ENCODE measurements around the gene TBL3.

The TBL3 gene

DNA sequence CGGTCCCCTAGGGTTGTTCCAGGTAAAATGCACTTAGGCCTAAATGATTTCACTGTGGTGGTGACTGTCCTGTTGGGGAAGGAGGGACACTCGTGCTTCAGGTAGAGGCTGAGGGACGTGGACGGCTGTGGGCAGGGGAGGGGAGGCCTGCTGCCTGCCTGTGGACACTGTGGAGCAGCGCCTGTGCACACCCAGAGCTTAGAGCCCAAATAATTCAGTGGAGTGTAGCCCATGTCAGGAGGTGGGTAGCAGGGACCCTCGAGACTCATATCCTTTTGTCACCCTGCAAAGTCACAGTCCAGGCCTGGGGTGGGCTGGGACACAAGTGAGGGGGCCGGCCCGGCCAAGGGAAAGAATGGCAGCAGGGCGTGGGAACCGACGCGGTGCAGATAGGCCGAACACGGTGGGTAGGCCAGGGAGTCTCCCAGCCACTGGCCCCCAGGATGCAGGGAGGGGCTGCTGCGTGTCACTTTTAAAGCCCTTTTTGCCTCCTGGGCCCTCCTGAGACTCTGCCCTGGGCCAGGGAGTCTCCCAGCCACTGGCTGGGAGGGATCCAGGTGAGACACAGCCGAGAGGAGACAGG, 54.1 kb downstream of the TBL3 start:
- no peak for TF ChIP-seq EZH2 (optimal IDR thresholded peaks at IDR 0.05; ENCODE audit: low read depth, low read length)
- no peak for TF ChIP-seq EZH2phosphoT487 (IDR thresholded peaks at IDR 0.05; ENCODE audit: low read length)
- TF ChIP-seq, protein P1, sequence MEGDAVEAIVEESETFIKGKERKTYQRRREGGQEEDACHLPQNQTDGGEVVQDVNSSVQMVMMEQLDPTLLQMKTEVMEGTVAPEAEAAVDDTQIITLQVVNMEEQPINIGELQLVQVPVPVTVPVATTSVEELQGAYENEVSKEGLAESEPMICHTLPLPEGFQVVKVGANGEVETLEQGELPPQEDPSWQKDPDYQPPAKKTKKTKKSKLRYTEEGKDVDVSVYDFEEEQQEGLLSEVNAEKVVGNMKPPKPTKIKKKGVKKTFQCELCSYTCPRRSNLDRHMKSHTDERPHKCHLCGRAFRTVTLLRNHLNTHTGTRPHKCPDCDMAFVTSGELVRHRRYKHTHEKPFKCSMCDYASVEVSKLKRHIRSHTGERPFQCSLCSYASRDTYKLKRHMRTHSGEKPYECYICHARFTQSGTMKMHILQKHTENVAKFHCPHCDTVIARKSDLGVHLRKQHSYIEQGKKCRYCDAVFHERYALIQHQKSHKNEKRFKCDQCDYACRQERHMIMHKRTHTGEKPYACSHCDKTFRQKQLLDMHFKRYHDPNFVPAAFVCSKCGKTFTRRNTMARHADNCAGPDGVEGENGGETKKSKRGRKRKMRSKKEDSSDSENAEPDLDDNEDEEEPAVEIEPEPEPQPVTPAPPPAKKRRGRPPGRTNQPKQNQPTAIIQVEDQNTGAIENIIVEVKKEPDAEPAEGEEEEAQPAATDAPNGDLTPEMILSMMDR (IDR thresholded peaks at IDR 0.05; ENCODE audit: low read length): no peak
- no peaks in the 10 kb centered on the region; the same call in 1 of the 2 replicates for H3F3A ChIP-seq (ENCODE audit: insufficient read depth, low read length)
- no peaks in the 10 kb centered on the region for H3K36me3 ChIP-seq (replicated peaks; ENCODE audit: insufficient read depth, low read length)
- H4K20me1 ChIP-seq (ENCODE audit: insufficient read depth, low read length): no peaks in the 10 kb centered on the region
- no peak overlapping the region for H3K27ac ChIP-seq (ENCODE audit: low read length)
- peak; percentile 5 for DNase-seq
- no peak overlapping the region for H2AFZ ChIP-seq (ENCODE audit: low read length)
- no peak overlapping the region for H3K4me3 ChIP-seq (ENCODE audit: low read length)
- peaks cover 5% of the 10 kb centered on the region; the same call in 1 of the 2 replicates for H3K4me1 ChIP-seq (ENCODE audit: low read length)
- no peak overlapping the region for H3K9ac ChIP-seq (ENCODE audit: low read length)
- no peaks in the 10 kb centered on the region for H3K9me2 ChIP-seq (replicated peaks; ENCODE audit: insufficient read depth, low read length)
- H3K27me3 ChIP-seq (replicated peaks; ENCODE audit: insufficient read depth, low read length): peaks cover 46% of the 10 kb centered on the region
- H3K79me2 ChIP-seq (ENCODE audit: low read length): no peaks in the 10 kb centered on the region
- no peaks in the 10 kb centered on the region for H3K9me3 ChIP-seq (replicated peaks; ENCODE audit: insufficient read depth, low read length)
- H3K4me2 ChIP-seq (ENCODE audit: low read depth, low read length): peak overlapping the region; percentile 57; the same call in 1 of the 2 replicates

DNA sequence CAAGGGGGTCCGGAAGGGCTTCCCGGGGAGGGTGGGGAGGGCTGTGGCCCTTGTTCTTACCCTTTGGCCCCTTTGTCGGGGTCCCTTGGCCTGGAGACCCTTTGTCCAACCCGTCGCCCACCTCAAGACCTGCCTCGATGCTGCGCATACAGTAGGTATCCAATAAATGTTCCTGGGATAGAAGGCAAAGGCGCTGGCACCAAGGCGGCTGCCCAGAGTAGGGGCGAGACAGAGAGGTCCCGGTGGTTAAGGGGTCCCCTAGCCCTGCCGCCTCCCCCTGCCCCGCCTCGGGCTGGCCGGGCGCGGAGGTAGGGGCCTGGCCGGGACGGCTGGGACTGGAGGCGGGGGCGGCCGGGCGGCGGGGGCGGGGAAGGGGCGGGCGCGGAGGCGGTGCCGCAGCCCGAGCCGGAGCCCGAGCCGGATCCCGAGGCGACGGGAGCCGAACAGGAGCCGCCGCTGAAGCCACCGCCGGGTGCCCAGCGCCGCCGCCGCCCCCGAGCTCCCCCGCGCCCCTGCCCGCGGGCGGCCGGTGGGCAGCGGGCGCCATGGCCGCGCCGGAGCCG, 54.7 kb downstream of the TBL3 start, which contains the start of gene NHERF2:
Gene NHERF2 (plus strand): TSS at position 442 of the 563 bp plus-strand sequence. CDS start 104 bp downstream, at position 546.
- H3K9me2 ChIP-seq (replicated peaks; ENCODE audit: insufficient read depth, low read length): no peaks in the 10 kb centered on the region
- H3K9me3 ChIP-seq (replicated peaks; ENCODE audit: insufficient read depth, low read length): no peaks in the 10 kb centered on the region
- no peaks in the 10 kb centered on the region; the same call in 1 of the 2 replicates for H3F3A ChIP-seq (ENCODE audit: insufficient read depth, low read length)
- H2AFZ ChIP-seq (ENCODE audit: low read length): no peak within 1 kb of the TSS
- TF ChIP-seq EZH2phosphoT487 (IDR thresholded peaks at IDR 0.05; ENCODE audit: low read length) (no peak), EZH2 (optimal IDR thresholded peaks at IDR 0.05; ENCODE audit: low read depth, low read length) (no peak)
- TF ChIP-seq, protein P1 (IDR thresholded peaks at IDR 0.05; ENCODE audit: low read length): no peak
- peak within 1 kb of the TSS; percentile 62; the same call in 1 of the 2 replicates for H3K4me2 ChIP-seq (ENCODE audit: low read depth, low read length)
- DNase-seq: peak; percentile 32
- H3K36me3 ChIP-seq (replicated peaks; ENCODE audit: insufficient read depth, low read length): no peaks in the 10 kb centered on the region
- peaks cover 45% of the 10 kb centered on the region for H3K27me3 ChIP-seq (replicated peaks; ENCODE audit: insufficient read depth, low read length)
- no peaks in the 10 kb centered on the region for H4K20me1 ChIP-seq (ENCODE audit: insufficient read depth, low read length)
- no peak within 1 kb of the TSS for H3K27ac ChIP-seq (ENCODE audit: low read length)
- peak within 1 kb of the TSS; percentile 34; the same call in 1 of the 2 replicates for H3K4me3 ChIP-seq (ENCODE audit: low read length)
- H3K9ac ChIP-seq (ENCODE audit: low read length): no peak within 1 kb of the TSS
- no peaks in the 10 kb centered on the region for H3K79me2 ChIP-seq (ENCODE audit: low read length)
- peaks cover 6% of the 10 kb centered on the region; the same call in 1 of the 2 replicates for H3K4me1 ChIP-seq (ENCODE audit: low read length)

DNA sequence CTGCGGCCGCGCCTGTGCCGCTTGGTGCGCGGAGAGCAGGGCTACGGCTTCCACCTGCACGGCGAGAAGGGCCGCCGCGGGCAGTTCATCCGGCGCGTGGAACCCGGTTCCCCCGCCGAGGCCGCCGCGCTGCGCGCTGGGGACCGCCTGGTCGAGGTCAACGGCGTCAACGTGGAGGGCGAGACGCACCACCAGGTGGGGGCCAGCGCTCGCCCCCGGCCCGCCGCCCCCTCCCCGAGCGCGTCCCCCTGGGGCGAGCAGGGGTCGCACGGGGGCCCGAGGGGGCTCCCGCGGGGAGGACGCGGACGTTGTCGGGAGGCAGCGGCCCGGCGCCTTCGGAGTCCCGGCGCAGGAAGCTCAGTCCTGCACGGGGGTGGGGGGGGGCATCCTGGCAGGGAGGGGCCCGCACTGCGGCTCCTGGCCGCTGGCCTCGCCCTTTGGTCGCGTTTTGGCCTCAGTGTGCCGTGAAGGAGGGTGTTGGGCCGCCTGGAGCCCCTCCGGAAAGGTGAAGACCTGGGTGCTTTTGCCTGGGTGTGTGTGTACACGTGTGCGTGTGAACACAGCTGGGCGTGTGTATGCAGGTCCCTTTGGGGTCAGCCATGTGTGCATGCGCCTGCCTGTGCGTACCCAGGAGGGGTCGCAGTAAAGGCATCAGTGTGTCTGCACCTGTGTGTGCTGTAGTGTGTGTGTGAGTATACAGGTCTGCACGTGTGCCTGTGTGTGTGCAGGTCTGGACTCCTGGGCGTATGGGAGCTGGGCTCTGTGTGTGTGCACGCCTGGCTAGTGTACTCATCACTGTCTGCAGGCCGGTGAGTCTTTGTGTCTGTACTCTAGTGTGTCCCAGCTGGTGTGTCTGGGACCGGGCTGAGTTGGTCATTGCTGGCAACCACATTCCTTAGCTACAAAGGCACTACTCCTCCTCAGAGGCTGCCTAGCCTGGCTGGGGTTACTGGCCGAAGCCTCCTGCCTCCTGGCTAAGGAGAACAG, 55.5 kb downstream of the TBL3 start:
- H3K27me3 ChIP-seq (replicated peaks; ENCODE audit: insufficient read depth, low read length): peaks cover 39% of the 10 kb centered on the region
- no peaks in the 10 kb centered on the region for H3K36me3 ChIP-seq (replicated peaks; ENCODE audit: insufficient read depth, low read length)
- H3K9me3 ChIP-seq (replicated peaks; ENCODE audit: insufficient read depth, low read length): no peaks in the 10 kb centered on the region
- H3K9ac ChIP-seq (ENCODE audit: low read length): no peak overlapping the region
- no peak overlapping the region for H2AFZ ChIP-seq (ENCODE audit: low read length)
- H3K4me2 ChIP-seq (ENCODE audit: low read depth, low read length): peak overlapping the region; percentile 62; the same call in 1 of the 2 replicates
- no peak overlapping the region for H3K27ac ChIP-seq (ENCODE audit: low read length)
- H3K4me1 ChIP-seq (ENCODE audit: low read length): peaks cover 8% of the 10 kb centered on the region; the same call in 1 of the 2 replicates
- peak overlapping the region; percentile 34; the same call in 1 of the 2 replicates for H3K4me3 ChIP-seq (ENCODE audit: low read length)
- H3K9me2 ChIP-seq (replicated peaks; ENCODE audit: insufficient read depth, low read length): no peaks in the 10 kb centered on the region
- H3K79me2 ChIP-seq (ENCODE audit: low read length): no peaks in the 10 kb centered on the region
- peak; percentile 7 for DNase-seq
- TF ChIP-seq, protein P1 (IDR thresholded peaks at IDR 0.05; ENCODE audit: low read length): no peak
- TF ChIP-seq EZH2phosphoT487 (IDR thresholded peaks at IDR 0.05; ENCODE audit: low read length) (no peak), EZH2 (optimal IDR thresholded peaks at IDR 0.05; ENCODE audit: low read depth, low read length) (no peak)
- H4K20me1 ChIP-seq (ENCODE audit: insufficient read depth, low read length): no peaks in the 10 kb centered on the region
- H3F3A ChIP-seq (ENCODE audit: insufficient read depth, low read length): no peaks in the 10 kb centered on the region; the same call in 1 of the 2 replicates

Measured in MM.1S (cell line).